Renal cortical epithelial cell (primary cell): ENCODE measurements around the gene NDUFA1. TPM values are rescaled to one million over a fixed set of nuclear protein-coding genes. Genes with fewer than 3 reads are reported as not detected.
"Not testable (repeated sequence)": the region's sequence is repeated elsewhere in the genome, so short reads cannot be mapped to it uniquely, and the experiment has no call there.

Experiments used
- DNase-seq: peaks from one replicate; pipeline ENCODE4 v3.0.0-alpha.2; 2011; ENCODE audit warnings: low read depth
- total RNA-seq: library from RNA; depleted of rRNA; stranded (reverse); fragments of >200 nt; gene quantifications from 2 replicates; pipeline ENCODE4 v1.2.3, GENCODE V29; 2014

The NDUFA1 gene
- total RNA-seq: 62.9 and 76.4 TPM in 2 replicates

- DNase-seq: peak; percentile 75
Observed at GRCh38 chrX:119871599-119872395, at the start of gene NDUFA1, which contains the start of gene RNF113A. NDUFA1 (plus strand) TSS chrX:119871832; CDS start chrX:119871912, 80 bp downstream. RNF113A (minus strand) TSS chrX:119871733; CDS start chrX:119871613, 120 bp downstream.

DNA sequence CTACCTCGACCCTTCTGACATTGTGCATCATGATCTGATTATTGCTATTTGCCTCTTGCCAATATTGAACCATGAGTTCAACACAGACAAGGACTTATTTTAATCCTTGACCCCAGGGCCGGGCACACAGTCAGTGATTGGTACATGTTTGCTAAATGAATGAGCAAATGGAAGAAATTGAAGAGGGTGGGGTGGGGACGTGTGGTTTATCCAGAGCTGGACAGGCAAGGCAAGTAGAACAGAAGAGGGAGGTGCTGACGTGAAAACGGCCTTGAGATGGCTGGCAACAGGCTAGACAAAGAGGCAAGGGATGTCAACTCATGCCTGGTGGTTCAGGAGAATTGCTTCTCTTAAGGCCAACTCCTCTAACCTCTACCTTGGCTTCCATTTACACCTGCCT lies 47.4 kb upstream of the NDUFA1 start:
- not testable (repeated sequence) for DNase-seq

GRCh38 chrX:119826399-119826959 lies 45.2 kb upstream of the NDUFA1 start:
- DNase-seq: peak; percentile 40

DNA sequence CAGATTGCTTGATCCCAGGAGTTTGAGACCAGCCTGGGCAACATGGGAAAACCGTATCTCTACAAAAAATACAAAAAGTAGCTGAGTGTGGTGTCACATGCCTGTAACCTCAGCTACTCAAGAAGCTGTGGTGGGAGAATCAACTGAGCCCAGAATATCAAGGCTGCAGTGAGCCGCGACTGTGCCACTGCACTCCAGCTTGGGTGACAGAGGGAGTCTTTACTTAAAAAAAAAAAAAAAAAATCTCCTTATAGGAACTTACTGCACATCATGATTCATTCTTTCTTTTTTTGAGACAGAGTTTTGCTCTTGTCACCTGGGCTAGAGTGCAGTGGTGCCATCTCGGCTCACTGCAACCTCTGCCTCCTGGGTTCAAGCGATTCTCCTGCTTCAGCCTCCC lies 43.2 kb upstream of the NDUFA1 start:
- peak; percentile 1 for DNase-seq

DNA sequence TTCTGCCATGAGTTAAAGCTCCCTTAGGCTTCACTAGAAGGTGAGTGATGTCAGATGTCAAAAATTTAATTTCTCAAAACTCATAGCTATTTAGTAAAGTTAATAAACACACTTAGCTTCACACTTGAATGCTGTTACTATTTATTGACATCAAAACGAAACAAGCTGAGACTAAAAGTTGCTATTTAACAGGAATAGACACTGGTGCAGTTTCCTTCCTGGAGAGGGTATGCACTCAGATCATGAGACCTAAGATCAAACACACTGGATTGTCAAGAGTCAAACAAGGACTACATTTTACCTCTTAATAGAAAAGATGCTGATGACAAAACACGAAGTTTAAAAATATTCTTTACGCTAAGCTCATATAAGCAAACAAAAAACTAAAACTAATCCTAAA lies 37.7 kb upstream of the NDUFA1 start:
- no peak for DNase-seq

- peak; percentile 96 for DNase-seq
Observed at GRCh38 chrX:119852382-119853353, 19.0 kb upstream of the NDUFA1 start, which contains the start of gene UPF3B. UPF3B (minus strand) TSS chrX:119852963; CDS start chrX:119852928, 35 bp downstream.

- DNase-seq: peak; percentile 3
Observed at GRCh38 chrX:119853444-119853843, 18.2 kb upstream of the NDUFA1 start.

GRCh38 chrX:119870626-119871131 lies 953 bp upstream of the NDUFA1 start:
- DNase-seq: peak; percentile 11

DNA sequence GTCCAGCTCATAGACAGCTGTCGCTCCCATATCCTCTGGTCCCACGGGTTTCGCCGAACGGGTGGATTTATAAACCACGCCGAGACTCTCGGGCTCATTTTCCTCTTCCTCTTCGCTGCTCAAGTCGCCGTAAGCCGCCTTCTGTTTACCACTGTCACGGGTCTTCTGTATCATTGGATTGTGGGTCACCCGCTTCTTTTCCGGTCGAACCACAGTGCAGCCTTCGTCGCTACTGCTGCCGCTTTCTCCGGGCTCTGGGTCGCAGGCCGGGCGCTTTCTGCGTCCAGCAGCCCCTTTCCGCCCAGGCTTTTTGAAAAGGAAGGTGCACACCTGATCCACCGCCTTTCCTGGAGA lies 410 bp upstream of the NDUFA1 start:
- peak; percentile 2 for DNase-seq

GRCh38 chrX:119878740-119879139 lies 7.1 kb downstream of the NDUFA1 start:
- no peak for DNase-seq

DNA sequence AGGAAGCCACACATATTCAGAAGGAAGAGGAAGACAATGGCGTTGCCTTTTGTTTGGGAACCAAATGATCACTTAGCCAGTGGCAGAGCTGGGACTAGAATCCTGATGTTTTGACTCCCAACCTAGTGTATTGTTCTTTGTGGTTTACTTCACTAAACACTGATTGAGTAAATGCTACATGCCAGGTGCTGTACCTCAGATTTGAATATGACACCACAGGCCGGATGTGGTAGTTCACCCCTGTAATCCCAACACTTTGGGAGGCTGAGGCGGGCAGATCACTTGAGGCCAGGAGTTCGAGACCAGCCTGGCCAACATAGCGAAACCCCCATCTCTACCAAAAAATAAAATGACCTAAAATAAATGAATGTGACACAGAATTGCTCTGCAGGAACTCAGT lies 8.4 kb downstream of the NDUFA1 start:
- peak; percentile 6 for DNase-seq

GRCh38 chrX:119880552-119881437 lies 9.2 kb downstream of the NDUFA1 start:
- peak; percentile 57 for DNase-seq

DNA sequence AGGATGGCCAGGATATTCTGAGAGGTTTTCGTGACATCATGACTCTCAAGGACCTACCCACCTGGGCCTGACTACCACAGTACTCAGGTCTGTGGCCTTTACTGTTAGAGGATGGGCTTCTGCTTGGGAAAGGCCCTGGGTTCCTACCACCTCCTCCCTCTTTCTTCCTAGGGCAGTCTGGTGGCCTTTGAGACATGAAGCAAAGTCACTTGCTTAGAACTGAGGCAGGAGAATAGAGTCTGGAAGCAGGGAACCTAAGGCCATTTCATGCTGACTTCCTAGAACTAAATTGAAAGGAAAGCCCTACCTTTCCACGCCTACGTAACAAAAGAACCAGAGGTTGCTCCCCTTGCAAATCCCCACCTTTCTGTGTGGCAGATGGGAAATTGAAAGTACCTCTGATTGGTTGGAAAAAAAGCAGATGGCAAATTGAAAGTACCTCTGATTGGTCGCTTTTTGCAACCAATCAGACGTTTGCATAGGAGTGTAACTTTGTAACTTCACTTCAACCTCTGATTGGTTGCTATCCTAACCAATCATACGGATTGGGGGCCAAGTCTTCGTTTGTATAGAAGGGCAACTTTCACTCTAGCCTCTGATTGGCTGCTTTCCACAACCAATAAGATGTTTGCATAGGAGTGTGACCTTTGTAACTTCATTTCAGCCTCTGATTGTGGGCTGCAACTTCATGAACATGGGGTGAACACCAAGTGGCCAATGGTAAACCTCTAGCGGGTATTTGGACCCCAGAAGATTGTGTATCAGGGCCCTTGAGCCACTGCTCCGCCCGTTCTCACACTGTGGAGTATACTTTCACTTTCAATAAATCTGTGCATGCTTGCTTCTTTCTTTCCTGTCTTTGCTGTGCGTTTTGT lies 14.2 kb downstream of the NDUFA1 start:
- DNase-seq: no peak

DNA sequence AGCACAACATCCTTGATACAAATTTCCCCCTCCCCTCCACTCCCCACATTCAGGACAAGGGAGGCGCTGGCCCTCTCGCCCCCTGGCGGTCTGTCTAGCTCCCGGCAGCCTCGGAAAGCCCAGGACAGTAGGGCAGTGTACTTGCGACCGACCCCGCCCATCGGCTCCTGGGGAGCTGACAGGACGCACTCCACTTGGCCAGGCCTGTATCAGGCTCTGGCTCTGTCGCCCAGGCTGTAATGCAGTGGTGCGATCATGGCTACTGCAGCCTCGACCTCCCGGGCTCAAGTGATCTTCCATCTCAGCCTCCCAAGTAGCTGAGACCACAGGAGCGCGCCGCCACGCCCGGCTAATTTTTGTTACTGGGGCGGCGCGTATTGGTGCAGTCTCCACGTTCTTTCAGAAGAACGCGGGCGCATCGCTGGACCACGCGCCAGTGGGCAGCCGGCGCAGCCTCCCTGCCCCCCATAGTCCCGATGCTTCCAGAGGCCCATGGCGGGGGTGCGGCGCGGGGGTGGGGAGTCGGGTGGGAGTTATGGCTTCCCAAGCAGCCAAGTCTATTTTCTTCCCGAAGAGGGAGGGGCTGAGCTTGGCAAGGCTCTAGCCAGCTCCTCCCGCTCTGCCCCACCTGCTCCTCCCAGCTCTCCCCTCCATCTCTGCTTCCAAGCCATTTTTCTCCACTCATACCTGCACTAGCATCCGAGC lies 16.2 kb downstream of the NDUFA1 start:
- DNase-seq: peak; percentile 16

- not testable (repeated sequence) for DNase-seq
Observed at GRCh38 chrX:119890626-119891025, 19.0 kb downstream of the NDUFA1 start.

DNA sequence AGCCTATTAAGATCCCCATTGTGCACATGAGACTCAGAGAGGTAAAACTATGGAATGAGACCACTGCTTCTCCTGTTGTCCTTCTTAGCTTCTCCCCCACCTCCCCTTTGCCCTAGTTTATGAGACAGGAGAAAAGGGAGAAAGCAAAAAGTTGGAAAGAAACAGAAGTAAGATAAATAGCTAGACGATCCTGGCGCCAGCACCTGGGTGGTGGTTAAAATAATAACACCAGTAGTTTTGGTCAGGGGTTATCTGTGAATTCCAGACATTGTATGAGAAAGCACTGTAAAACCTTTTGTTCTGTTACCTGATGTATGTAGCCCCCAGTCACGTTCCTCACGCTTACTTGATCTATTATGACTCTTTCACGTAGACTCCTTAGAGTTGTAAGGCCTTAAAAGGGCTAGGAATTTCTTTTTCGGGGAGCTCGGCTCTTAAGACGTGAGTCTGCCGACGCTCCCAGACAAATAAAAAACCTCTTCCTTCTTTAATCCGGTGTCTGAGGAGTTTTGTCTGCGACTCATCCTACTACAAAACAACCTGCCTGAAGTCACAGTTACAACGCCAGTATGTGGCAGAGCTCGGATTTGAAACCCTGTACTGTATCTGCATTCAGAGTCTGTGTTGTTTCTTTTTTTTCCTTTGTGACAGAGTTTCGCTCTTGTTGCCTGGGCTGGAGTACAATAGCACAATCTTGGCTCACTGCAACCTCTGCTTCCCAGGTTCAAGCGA lies 20.5 kb downstream of the NDUFA1 start:
- not testable (repeated sequence) for DNase-seq

DNA sequence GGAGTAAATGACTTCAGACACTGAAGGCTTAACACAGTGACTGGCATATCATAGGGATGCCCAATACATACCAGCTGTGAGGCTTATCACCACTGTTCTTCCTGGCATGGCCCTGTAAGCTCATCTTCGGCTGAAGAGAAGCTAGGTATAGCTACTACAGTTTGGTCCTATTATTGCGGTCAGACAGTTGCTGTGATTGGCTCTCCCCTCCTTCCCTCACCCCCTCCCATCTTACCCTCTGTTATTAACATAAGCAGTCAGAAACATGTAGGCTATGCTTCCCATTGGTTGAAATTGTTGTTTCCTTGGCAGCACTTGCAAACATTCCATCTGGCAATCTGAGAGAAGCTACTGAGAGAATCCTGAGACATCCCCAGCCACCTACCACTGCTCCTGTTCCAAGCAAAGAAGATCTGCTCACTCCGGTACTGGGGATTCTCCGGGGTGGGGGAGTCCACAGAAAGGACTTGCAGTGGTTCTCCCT lies 24.3 kb downstream of the NDUFA1 start, which contains the start of gene AKAP14:
AKAP14 (plus strand) TSS at position 51 of the 484 bp plus-strand sequence. CDS start 7,331 bp downstream, outside the sequence.
- DNase-seq: no peak

DNA sequence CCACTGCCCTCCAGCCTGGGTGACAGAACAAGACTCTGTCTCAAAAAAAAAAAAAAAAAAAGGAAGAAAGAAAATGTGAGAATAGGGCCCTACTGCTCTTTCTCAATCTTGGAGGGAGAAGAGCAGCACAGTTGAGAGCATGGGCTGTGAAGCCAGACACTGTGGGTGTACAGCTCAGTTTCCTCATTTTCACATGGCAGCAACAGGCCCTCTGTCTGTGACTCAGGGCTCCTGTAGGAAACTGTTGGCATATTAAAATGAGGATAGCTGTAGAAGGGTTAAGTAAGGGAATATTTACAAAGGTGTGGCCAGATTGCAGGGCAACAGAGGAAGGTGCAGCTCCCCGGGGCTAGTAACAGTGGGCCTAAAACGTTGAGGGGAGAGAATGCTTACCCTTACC lies 27.5 kb downstream of the NDUFA1 start:
- DNase-seq: peak; percentile 6
